BJ (cell line): ENCODE results near the gene MAP6. TPM values are rescaled to one million over a fixed set of nuclear protein-coding genes. Genes with fewer than 3 reads are reported as not detected.
"Not testable (repeated sequence)": the region's sequence is repeated elsewhere in the genome, so short reads cannot be mapped to it uniquely, and the experiment has no call there.

ENCODE experiments used
- CTCF ChIA-PET: fragments of 350-600 bp; formaldehyde crosslinking; extraction: SDS; loops from one replicate; lab custom pipeline; 2021; ENCODE audit warnings: antibody characterized with exemption, inconsistent platforms; lab: Yijun Ruan, JAX
- POLR2A ChIA-PET: fragments of 300-600 bp; sonication (Branson Sonifier 250); formaldehyde crosslinking; extraction: SDS; loops from one replicate; lab custom pipeline; 2021; ENCODE audit warnings: antibody characterized with exemption; lab: Charles Lee
- DNase-seq: peaks from one replicate; pipeline ENCODE4 v3.0.0-alpha.2; 2011; ENCODE audit warnings: low read depth
- H3K27me3 ChIP-seq: 2 replicates; pipeline ENCODE4 v1.6.0; 2011; ENCODE audit warnings: low read length; ENCODE audit not compliant: control insufficient read depth, insufficient read depth
- H3K36me3 ChIP-seq: 2 replicates; pipeline ENCODE4 v1.5.1; 2011; ENCODE audit warnings: low read length; ENCODE audit not compliant: control insufficient read depth, insufficient read depth
- H3K4me3 ChIP-seq: 2 replicates; pipeline ENCODE4 v1.5.1; 2011; ENCODE audit warnings: low read depth, mild to moderate bottlenecking, control low read depth, low read length
- CTCF ChIP-seq: IDR thresholded peaks from 2 replicates; pipeline ENCODE4 v1.5.1; 2011; ENCODE audit warnings: low read depth, mild to moderate bottlenecking, control low read depth, inconsistent platforms, low read length, moderate library complexity; ENCODE audit not compliant: insufficient read depth
- polyA plus RNA-seq: library from polyadenylated mRNA; depleted of rRNA; stranded (reverse); fragments of >200 nt; gene quantifications from 2 replicates; pipeline ENCODE4 v1.2.3, GENCODE V29; 2011

The MAP6 gene
- polyA plus RNA-seq, 1 experiment: 12.3 TPM

GRCh38 chr11:75585293-75585670, 83.6 kb downstream of the MAP6 start:
- ChIA-PET CTCF (interaction anchor here (1.1 to 2.3 kb wide), 4 partner anchors 10 to 138 kb away, joined by 3 to 13 read pairs (median 4); no protein-coding TSS in a partner anchor), POLR2A (no interaction called here)

GRCh38 chr11:75584659-75585292, 84.1 kb downstream of the MAP6 start:
- CTCF ChIA-PET: interaction anchor here (1.1 to 2.3 kb wide), 6 partner anchors 10 to 138 kb away, joined by 3 to 13 read pairs (median 4); no protein-coding TSS in a partner anchor
- H3K36me3 ChIP-seq, H3K4me3 ChIP-seq, POLR2A ChIA-PET, DNase-seq, H3K27me3 ChIP-seq: not testable (repeated sequence)

More at GRCh38 chr11:75585293-75585670, 83.6 kb downstream of the MAP6 start:
- no peaks in the 10 kb centered on the region for H3K27me3 ChIP-seq
- no peak for DNase-seq
- no peak for TF ChIP-seq CTCF
- H3K4me3 ChIP-seq: no peak overlapping the region
- H3K36me3 ChIP-seq: no peaks in the 10 kb centered on the region

DNA sequence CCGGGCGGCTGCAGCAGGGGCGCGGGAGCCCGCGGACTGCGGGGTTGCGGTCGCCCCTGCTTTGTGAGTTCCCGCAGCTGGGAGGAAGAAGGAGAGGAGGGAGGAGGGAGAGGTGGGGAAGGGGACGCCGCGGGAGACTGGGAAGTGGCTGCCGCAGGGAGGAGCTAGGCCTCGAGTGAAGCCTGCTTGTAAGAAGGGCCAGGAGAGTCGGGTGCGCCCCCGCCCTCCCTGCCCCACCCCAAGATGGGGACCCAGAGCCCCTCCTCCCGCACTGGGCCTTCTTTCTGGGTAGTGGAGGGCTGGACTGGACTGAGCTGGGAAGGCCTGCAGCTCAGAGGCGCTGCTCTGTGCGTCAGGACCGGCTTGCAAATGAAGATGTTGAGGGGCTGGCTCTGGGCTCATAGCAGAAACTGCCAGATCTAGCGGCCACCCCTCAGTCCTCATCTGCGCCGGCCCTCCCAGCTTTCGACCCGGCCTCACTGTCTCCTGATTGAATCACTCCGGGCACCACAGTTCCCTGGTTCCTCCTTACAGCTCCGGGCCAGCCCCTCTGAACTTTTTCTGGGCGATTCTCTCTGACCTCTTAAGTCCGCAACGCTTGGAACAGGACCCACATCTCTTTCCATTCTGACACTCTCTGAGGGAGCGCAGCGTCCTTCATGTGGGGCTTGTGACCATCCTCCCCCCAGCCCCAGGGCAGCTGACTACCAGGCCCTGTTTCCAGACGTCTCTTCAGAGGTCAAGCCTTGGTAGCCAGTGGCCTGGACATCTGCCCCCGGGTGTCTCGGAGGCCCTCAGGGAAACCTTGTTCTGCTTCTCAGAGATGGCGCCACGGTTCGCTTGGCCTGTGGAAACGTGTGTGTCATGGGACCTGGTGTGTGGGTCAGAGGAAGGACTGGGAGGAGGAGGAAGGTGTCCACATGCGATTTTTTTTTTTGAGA, 84.8 kb downstream of the MAP6 start:
- H3K36me3 ChIP-seq: no peaks in the 10 kb centered on the region
- TF ChIP-seq CTCF: 0 out of 2 replicates have a peak, but pooled peaks have one; percentile 11
- POLR2A ChIA-PET: interaction anchor here (0.6 to 1.6 kb wide), 4 partner anchors 12 to 590 kb away, joined by 3 to 8 read pairs (median 6); no protein-coding TSS in a partner anchor
- DNase-seq: no peak
- H3K27me3 ChIP-seq: no peaks in the 10 kb centered on the region
- H3K4me3 ChIP-seq: peak overlapping the region; percentile 60
- CTCF ChIA-PET: interaction anchor here (0.7 to 2.3 kb wide), 10 partner anchors 9 to 139 kb away, joined by 3 to 13 read pairs (median 4); no protein-coding TSS in a partner anchor

DNA sequence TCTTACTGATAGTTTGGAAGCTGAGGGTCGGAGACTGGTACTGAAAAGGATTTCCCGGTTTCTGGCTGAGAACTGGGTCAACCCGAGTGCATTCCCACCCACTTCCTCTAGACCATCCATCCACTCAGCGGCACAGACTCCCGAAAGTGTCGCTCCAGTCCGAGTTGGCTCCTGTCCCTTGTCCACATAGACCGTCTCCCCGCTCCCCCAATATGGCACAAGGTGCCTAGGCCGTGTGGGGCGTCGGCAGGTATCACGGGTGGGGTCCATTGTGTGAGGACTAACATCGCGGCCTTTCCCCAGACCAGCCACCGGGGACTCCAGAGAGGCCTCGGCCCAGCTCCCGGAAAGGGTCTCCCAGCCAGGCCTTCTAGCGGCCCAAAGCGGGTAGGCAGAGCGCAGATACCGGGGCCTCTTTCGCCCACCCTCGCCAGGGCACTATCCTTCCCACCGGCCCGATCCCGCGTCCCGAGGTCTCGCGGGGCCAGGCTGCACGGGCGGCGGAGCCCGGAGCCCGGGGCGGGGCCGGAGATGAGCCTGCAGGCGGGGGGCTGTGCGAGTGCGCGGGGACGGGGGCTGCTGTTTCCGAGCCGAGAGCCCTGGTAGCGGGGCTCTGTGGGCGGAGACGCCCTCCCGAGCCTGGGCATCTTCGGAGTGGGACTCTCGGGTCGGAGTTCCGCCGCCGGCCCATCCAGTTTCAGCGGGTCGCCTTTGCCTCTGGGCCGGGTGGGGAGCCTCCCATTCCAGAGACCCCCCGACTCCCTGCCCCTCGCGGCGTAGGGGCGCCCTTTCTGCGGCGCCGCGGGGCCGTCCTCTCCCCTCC, 85.7 kb downstream of the MAP6 start:
- Histone ChIP-seq H3K27me3 (no peaks in the 10 kb centered on the region), H3K36me3 (no peaks in the 10 kb centered on the region), H3K4me3 (peak overlapping the region; percentile 60)
- ChIA-PET CTCF (interaction anchor here (0.7 to 1.6 kb wide), 11 partner anchors 10 to 123 kb away, joined by 3 to 5 read pairs (median 3); no protein-coding TSS in a partner anchor), POLR2A (interaction anchor here (0.6 to 1.6 kb wide), 2 partner anchors 19 to 158 kb away, joined by 3 to 6 read pairs; no protein-coding TSS in a partner anchor)
- DNase-seq: no peak
- TF ChIP-seq CTCF: peak; percentile 53

GRCh38 chr11:75582506-75582894, 86.3 kb downstream of the MAP6 start:
- POLR2A ChIA-PET: interaction anchor here (0.6 to 1.6 kb wide), 2 partner anchors 18 to 158 kb away, joined by 3 to 6 read pairs; no protein-coding TSS in a partner anchor
- no peaks in the 10 kb centered on the region for H3K27me3 ChIP-seq
- CTCF ChIA-PET: interaction anchor here (1.1 to 1.6 kb wide), 7 partner anchors 10 to 36 kb away, joined by 3 to 5 read pairs (median 3); no protein-coding TSS in a partner anchor
- H3K36me3 ChIP-seq: no peaks in the 10 kb centered on the region
- peak overlapping the region; percentile 60; the same call in 1 of the 2 replicates for H3K4me3 ChIP-seq
- DNase-seq: no peak
- TF ChIP-seq CTCF: no peak
